Keratinocyte (primary cell): ENCODE data around the gene ARID3B. TPM values are rescaled to one million over a fixed set of nuclear protein-coding genes. Genes with fewer than 3 reads are reported as not detected.

Experiments
- DNase-seq: peaks from one replicate; pipeline ENCODE4 v3.0.0-alpha.2; 2011; ENCODE audit warnings: low read depth, missing footprints, low spot score
- FAIRE-seq: peaks from 2 replicates; lab custom pipeline; 2011; peaks lifted over from hg19 to GRCh38; lab: Jason Lieb, UNC
- H2AFZ ChIP-seq: 2 replicates; pipeline ENCODE4 v1.6.0; 2012; ENCODE audit warnings: low read length, control low read depth, inconsistent platforms; ENCODE audit not compliant: control insufficient read depth
- H3K27ac ChIP-seq: 2 replicates; pipeline ENCODE4 v1.5.1; 2011; ENCODE audit warnings: low read length; ENCODE audit not compliant: control insufficient read depth, insufficient read depth
- H3K27me3 ChIP-seq: 3 replicates; pipeline ENCODE4 v1.6.0; 2011; ENCODE audit warnings: low read length; ENCODE audit not compliant: control insufficient read depth, insufficient read depth; ENCODE audit errors: extremely low read depth
- H3K36me3 ChIP-seq, 2 experiments: 2 replicates in 1 of 2; 3 replicates in 1 of 2; pipeline ENCODE4 v1.5.1; 2011; ENCODE audit warnings: low read length in 2 of 2, mild to moderate bottlenecking in 1 of 2; ENCODE audit not compliant: control insufficient read depth in 2 of 2, insufficient read depth in 2 of 2; ENCODE audit errors: extremely low read depth in 1 of 2
- H3K4me1 ChIP-seq: 3 replicates; pipeline ENCODE4 v1.5.1; 2011; ENCODE audit warnings: low read length; ENCODE audit not compliant: control insufficient read depth, insufficient read depth; ENCODE audit errors: extremely low read depth
- H3K4me2 ChIP-seq: 3 replicates; pipeline ENCODE4 v1.6.0; 2011; ENCODE audit warnings: low read depth, low read length; ENCODE audit not compliant: control insufficient read depth, insufficient read depth; ENCODE audit errors: extremely low read depth
- H3K4me3 ChIP-seq, 3 experiments: fragments of 200-600 bp in 1 of 3; sonication (generic) in 1 of 3; 2 replicates in 2 of 3; 3 replicates in 1 of 3; pipeline ENCODE4 v1.5.1; 2011 to 2016; ENCODE audit warnings: low read length in 3 of 3, mild to moderate bottlenecking in 3 of 3, control low read depth in 2 of 3, inconsistent platforms in 1 of 3, low read depth in 1 of 3, mixed read lengths in 1 of 3, mixed run types in 1 of 3, moderate library complexity in 1 of 3; ENCODE audit not compliant: control insufficient read depth in 2 of 3, insufficient read depth in 2 of 3; ENCODE audit errors: extremely low read depth in 1 of 3
- H3K79me2 ChIP-seq: 2 replicates; pipeline ENCODE4 v1.6.0; 2012; ENCODE audit warnings: low read length; ENCODE audit not compliant: control insufficient read depth, insufficient read depth
- H3K9ac ChIP-seq: 3 replicates; pipeline ENCODE4 v1.6.0; 2011; ENCODE audit warnings: low read length; ENCODE audit not compliant: control insufficient read depth, insufficient read depth; ENCODE audit errors: extremely low read depth
- H3K9me1 ChIP-seq: 3 replicates; pipeline ENCODE4 v1.6.0; 2011; ENCODE audit warnings: low read length; ENCODE audit not compliant: control insufficient read depth, insufficient read depth; ENCODE audit errors: extremely low read depth
- H3K9me3 ChIP-seq: 2 replicates; pipeline ENCODE4 v1.5.1; 2012; ENCODE audit warnings: low read depth, low read length; ENCODE audit not compliant: control insufficient read depth
- H4K20me1 ChIP-seq: 3 replicates; pipeline ENCODE4 v1.6.0; 2011; ENCODE audit warnings: low read length; ENCODE audit not compliant: control insufficient read depth, insufficient read depth; ENCODE audit errors: extremely low read depth
- EZH2 ChIP-seq: IDR thresholded peaks from one replicate; pipeline ENCODE4 v1.6.1; 2012; ENCODE audit warnings: inconsistent platforms, mild to moderate bottlenecking, low read length, moderate library complexity
- dilution Hi-C: fragments of 300-500 bp; cut with MboI; formaldehyde crosslinking; loops from one replicate; pipeline ENCODE4 v1.7.0; 2020; ENCODE audit warnings: low sequenced_read_pairs; ENCODE audit not compliant: extremely low pct_ligation_motif_present
- polyA plus RNA-seq, 5 experiments: library from polyadenylated mRNA; depleted of rRNA in 3 of 5; stranded (reverse) in 3 of 5; stranded (forward) in 1 of 5; unstranded in 1 of 5; fragments of >200 nt; gene quantifications; 1 replicate in 1 of 5; 2 replicates in 3 of 5; 3 replicates in 1 of 5; pipeline versions ENCODE4 v1.2.1 to v1.2.3, GENCODE V29; 2011 to 2012; ENCODE audit warnings: missing spikeins in 2 of 5, low read depth in 1 of 5, low replicate concordance in 1 of 5
- TF ChIP-seq, protein P1 (sequence below), 3 experiments: IDR thresholded peaks in 1 of 3; conservative IDR thresholded peaks in 1 of 3; optimal IDR thresholded peaks in 1 of 3; 2 replicates in 2 of 3; 3 replicates in 1 of 3; pipeline versions ENCODE3 to v1.5.1; 2011; ENCODE audit warnings: low read length in 3 of 3, mild to moderate bottlenecking in 3 of 3, moderate library complexity in 2 of 3, control low read depth in 1 of 3, inconsistent platforms in 1 of 3; ENCODE audit not compliant: insufficient read depth in 2 of 3; ENCODE audit errors: extremely low read depth in 1 of 3

ARID3B gene
- polyA plus RNA-seq, 1 donor (not counting 4 experiments of a cell fraction or from before 2014, with no cell fraction given): 3.6 TPM

DNA sequence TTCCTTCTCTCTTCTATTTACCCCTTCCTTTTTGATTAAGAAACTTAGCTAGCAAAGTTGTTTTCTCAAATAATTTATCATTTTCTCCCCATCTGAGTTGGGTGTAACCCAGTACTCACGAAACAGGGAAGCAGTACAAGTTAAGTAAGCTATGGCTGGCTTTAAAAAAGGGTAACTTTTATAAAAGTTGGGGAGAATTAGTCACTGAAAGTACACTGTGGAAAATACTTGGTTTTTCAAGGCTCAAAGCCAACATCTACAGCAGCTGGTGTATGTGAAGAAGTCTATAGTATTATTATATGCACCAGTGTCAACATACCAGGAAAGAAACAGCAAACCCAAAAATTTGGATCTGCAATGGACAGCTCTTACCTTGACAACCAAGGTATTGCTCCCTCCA, 100.1 kb downstream of the ARID3B start:
- Histone ChIP-seq H3K4me3 (no peak overlapping the region), H3K79me2 (peaks cover 9% of the 10 kb centered on the region), H4K20me1 (peaks cover 6% of the 10 kb centered on the region), H3K27me3 (no peaks in the 10 kb centered on the region), H3K9ac (no peak overlapping the region), H2AFZ (no peak overlapping the region), H3K4me2 (no peak overlapping the region), H3K4me1 (peaks cover 17% of the 10 kb centered on the region), H3K9me3 (no peaks in the 10 kb centered on the region), H3K27ac (no peak overlapping the region), H3K36me3 (peaks cover 15 to 16% of the 10 kb centered on the region in 2 experiments), H3K9me1 (peaks cover 3% of the 10 kb centered on the region)
- FAIRE-seq (no peak), DNase-seq (no peak)
- TF ChIP-seq, protein P1, sequence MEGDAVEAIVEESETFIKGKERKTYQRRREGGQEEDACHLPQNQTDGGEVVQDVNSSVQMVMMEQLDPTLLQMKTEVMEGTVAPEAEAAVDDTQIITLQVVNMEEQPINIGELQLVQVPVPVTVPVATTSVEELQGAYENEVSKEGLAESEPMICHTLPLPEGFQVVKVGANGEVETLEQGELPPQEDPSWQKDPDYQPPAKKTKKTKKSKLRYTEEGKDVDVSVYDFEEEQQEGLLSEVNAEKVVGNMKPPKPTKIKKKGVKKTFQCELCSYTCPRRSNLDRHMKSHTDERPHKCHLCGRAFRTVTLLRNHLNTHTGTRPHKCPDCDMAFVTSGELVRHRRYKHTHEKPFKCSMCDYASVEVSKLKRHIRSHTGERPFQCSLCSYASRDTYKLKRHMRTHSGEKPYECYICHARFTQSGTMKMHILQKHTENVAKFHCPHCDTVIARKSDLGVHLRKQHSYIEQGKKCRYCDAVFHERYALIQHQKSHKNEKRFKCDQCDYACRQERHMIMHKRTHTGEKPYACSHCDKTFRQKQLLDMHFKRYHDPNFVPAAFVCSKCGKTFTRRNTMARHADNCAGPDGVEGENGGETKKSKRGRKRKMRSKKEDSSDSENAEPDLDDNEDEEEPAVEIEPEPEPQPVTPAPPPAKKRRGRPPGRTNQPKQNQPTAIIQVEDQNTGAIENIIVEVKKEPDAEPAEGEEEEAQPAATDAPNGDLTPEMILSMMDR (optimal IDR thresholded peaks at IDR 0.05 in 1 of 3, IDR thresholded peaks at IDR 0.05 in 1 of 3, conservative IDR thresholded peaks at IDR 0.05 in 1 of 3; ENCODE audit: extremely low read depth in 1 of 3, insufficient read depth in 2 of 3, low read length in 3 of 3): no peak
- TF ChIP-seq EZH2: no peak
- dilution Hi-C loops: loop anchor here (10.0 kb wide), 1 partner anchor 134 kb away; no protein-coding TSS in a partner anchor

DNA sequence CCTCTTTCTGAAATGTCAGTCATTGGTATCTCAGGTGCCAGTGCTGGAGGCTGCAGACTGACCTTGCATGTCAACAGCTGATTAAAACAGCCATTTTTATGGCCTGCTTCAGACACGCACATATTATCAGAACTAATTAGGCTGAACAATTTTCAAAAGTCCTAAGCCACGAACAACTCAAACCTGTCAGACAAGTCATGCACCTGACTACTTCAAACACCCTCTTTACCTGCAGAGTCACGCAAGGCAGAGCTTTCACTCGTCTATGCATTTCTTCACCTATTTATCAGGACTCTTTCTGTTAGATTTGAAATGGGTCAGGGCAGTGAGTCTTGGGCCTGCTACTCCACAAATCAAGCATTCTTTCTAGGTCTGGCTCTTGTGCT, 101.3 kb downstream of the ARID3B start:
- dilution Hi-C loops: loop anchor here (10.0 kb wide), 1 partner anchor 132 kb away; no protein-coding TSS in a partner anchor
- TF ChIP-seq, protein P1 (optimal IDR thresholded peaks at IDR 0.05 in 1 of 3, IDR thresholded peaks at IDR 0.05 in 1 of 3, conservative IDR thresholded peaks at IDR 0.05 in 1 of 3; ENCODE audit: extremely low read depth in 1 of 3, insufficient read depth in 2 of 3, low read length in 3 of 3): no peak
- no peak for TF ChIP-seq EZH2
- H3K36me3 ChIP-seq: peaks cover 13 to 15% of the 10 kb centered on the region in 2 experiments
- H3K9me3 ChIP-seq: no peaks in the 10 kb centered on the region
- H3K4me2 ChIP-seq: peak overlapping the region; percentile 16
- H3K27me3 ChIP-seq: no peaks in the 10 kb centered on the region
- H3K27ac ChIP-seq: peak overlapping the region; percentile 24
- peaks cover 9% of the 10 kb centered on the region for H3K79me2 ChIP-seq
- no peak overlapping the region for H3K4me3 ChIP-seq
- peaks cover 6% of the 10 kb centered on the region for H4K20me1 ChIP-seq
- H3K9me1 ChIP-seq: peaks cover 3% of the 10 kb centered on the region
- peaks cover 17% of the 10 kb centered on the region for H3K4me1 ChIP-seq
- no peak for FAIRE-seq
- H3K9ac ChIP-seq: peak overlapping the region; percentile 47
- no peak overlapping the region for H2AFZ ChIP-seq
- no peak for DNase-seq
